Endothelial cell of umbilical vein (primary cell): ENCODE measurements around the gene ANAPC16. TPM values are rescaled to one million over a fixed set of nuclear protein-coding genes. Genes with fewer than 3 reads are reported as not detected.

Experiments used
- BruUV-seq: library from RNA; stranded (reverse); fragments of 400-500 nt; replicated peaks from 2 replicates; lab custom pipeline; 2021; lab: Mats Ljungman, UMichigan
- CTCF ChIA-PET: fragments of 300-600, 350-600 bp; sonication (Branson Sonifier 250); formaldehyde crosslinking; loops from one replicate; lab custom pipeline; 2021; ENCODE audit warnings: antibody characterized with exemption, inconsistent platforms; lab: Charles Lee
- POLR2A ChIA-PET: fragments of 300-600, 350-600 bp; sonication (Branson Sonifier 250); formaldehyde crosslinking; loops from one replicate; lab custom pipeline; 2021; ENCODE audit warnings: antibody characterized with exemption, inconsistent platforms; lab: Charles Lee
- DNase-seq: peaks from one replicate; pipeline ENCODE4 v3.0.0-alpha.2; 2011; ENCODE audit warnings: low read depth, low spot score
- FAIRE-seq: peaks from 2 replicates; lab custom pipeline; 2011; peaks lifted over from hg19 to GRCh38; lab: Jason Lieb, UNC
- H2AFZ ChIP-seq: 2 replicates; pipeline ENCODE4 v1.6.0; 2012; ENCODE audit warnings: low read depth, low read length, control low read depth, inconsistent platforms
- H3K27ac ChIP-seq: 2 replicates; pipeline ENCODE4 v1.5.1; 2011; ENCODE audit warnings: low read depth, mild to moderate bottlenecking, control low read depth, low read length, moderate library complexity; ENCODE audit not compliant: insufficient read depth
- H3K27me3 ChIP-seq, 2 experiments: 2 replicates each; pipeline versions ENCODE4 v1.6.0 to v1.6.1; 2011; ENCODE audit warnings: low read length in 2 of 2, mixed read lengths in 1 of 2; ENCODE audit not compliant: control insufficient read depth in 2 of 2, insufficient read depth in 2 of 2
- H3K36me3 ChIP-seq, 2 experiments: 2 replicates in 1 of 2; 3 replicates in 1 of 2; pipeline ENCODE4 v1.5.1; 2011; ENCODE audit warnings: low read length in 2 of 2, mild to moderate bottlenecking in 1 of 2, moderate library complexity in 1 of 2; ENCODE audit not compliant: control insufficient read depth in 2 of 2, insufficient read depth in 2 of 2; ENCODE audit errors: extremely low read depth in 1 of 2
- H3K4me1 ChIP-seq: 3 replicates; pipeline ENCODE4 v1.5.1; 2011; ENCODE audit warnings: mild to moderate bottlenecking, low read length; ENCODE audit not compliant: control insufficient read depth, insufficient read depth; ENCODE audit errors: extremely low read depth
- H3K4me2 ChIP-seq: 2 replicates; pipeline ENCODE4 v1.6.1; 2011; ENCODE audit warnings: low read length, control low read depth, mixed read lengths; ENCODE audit not compliant: insufficient read depth
- H3K4me3 ChIP-seq, 3 experiments: fragments of 200-600 bp in 1 of 3; sonication (generic), shearing (Covaris generic) in 1 of 3; replicated peaks in 1 of 3; 2 replicates each; pipeline ENCODE4 v1.5.1; 2011 to 2016; ENCODE audit warnings: control low read depth in 3 of 3, low read length in 3 of 3, mild to moderate bottlenecking in 2 of 3, inconsistent platforms in 1 of 3, low read depth in 1 of 3, moderate library complexity in 1 of 3; ENCODE audit not compliant: insufficient read depth in 1 of 3
- H3K79me2 ChIP-seq: 2 replicates; pipeline ENCODE4 v1.6.0; 2012; ENCODE audit warnings: low read length, inconsistent platforms; ENCODE audit not compliant: control insufficient read depth, insufficient read depth
- H3K9ac ChIP-seq: replicated peaks from 2 replicates; pipeline ENCODE3; 2011; ENCODE audit warnings: low read length, control low read depth; ENCODE audit not compliant: insufficient read depth; ENCODE audit errors: extremely low read depth
- H3K9me1 ChIP-seq: replicated peaks from 3 replicates; pipeline ENCODE4 v1.6.0; 2011; ENCODE audit warnings: mild to moderate bottlenecking, low read length; ENCODE audit not compliant: control insufficient read depth, insufficient read depth; ENCODE audit errors: extremely low read depth
- H3K9me3 ChIP-seq: replicated peaks from 2 replicates; pipeline ENCODE4 v1.5.1; 2012; ENCODE audit warnings: low read length, inconsistent platforms; ENCODE audit not compliant: control insufficient read depth, insufficient read depth
- H4K20me1 ChIP-seq: replicated peaks from 2 replicates; pipeline ENCODE3; 2011; ENCODE audit warnings: mild to moderate bottlenecking, low read length; ENCODE audit not compliant: control insufficient read depth, insufficient read depth; ENCODE audit errors: extremely low read depth
- CTCF ChIP-seq, 2 donors: IDR thresholded peaks; 1 replicate in 1 of 2; 2 replicates in 1 of 2; pipeline ENCODE4 v1.5.1; 2011; ENCODE audit warnings: low read length in 2 of 2, mild to moderate bottlenecking in 2 of 2, moderate library complexity in 2 of 2, control low read depth in 1 of 2, inconsistent platforms in 1 of 2, low read depth in 1 of 2; ENCODE audit not compliant: insufficient read depth in 1 of 2; ENCODE audit errors: extremely low read depth in 1 of 2
- GATA2 ChIP-seq: IDR thresholded peaks from 2 replicates; pipeline ENCODE4 v1.7.0; 2011; ENCODE audit warnings: low read depth, mild to moderate bottlenecking, moderate library complexity, mixed read lengths, low read length; ENCODE audit not compliant: insufficient read length, insufficient read depth
- MYC ChIP-seq: IDR thresholded peaks from one replicate; pipeline ENCODE4 v1.6.1; 2011; ENCODE audit warnings: mild to moderate bottlenecking, low read depth, low read length
- POLR2A ChIP-seq: IDR thresholded peaks from 2 replicates; pipeline ENCODE4 v1.6.1; 2012; ENCODE audit warnings: low read depth, mild to moderate bottlenecking, control low read depth, low read length
- POLR2AphosphoS5 ChIP-seq: IDR thresholded peaks from 2 replicates; pipeline ENCODE4 v1.6.1; 2012; ENCODE audit warnings: low read depth, mild to moderate bottlenecking, control low read depth, low read length, moderate library complexity; ENCODE audit not compliant: insufficient read depth
- dilution Hi-C: fragments of 300-500 bp; cut with MboI; formaldehyde crosslinking; loops from one replicate; pipeline ENCODE4 v1.15.0; 2019; ENCODE audit warnings: low sequenced_read_pairs; ENCODE audit not compliant: extremely low pct_ligation_motif_present
- intact Hi-C: fragments of 100-400 bp; cut with micrococcal nuclease; formaldehyde crosslinking; loops from one replicate; pipeline ENCODE4 v1.10.0; 2022
- polyA plus RNA-seq, 4 experiments: library from polyadenylated mRNA; depleted of rRNA in 3 of 4; stranded (reverse) in 3 of 4; unstranded in 1 of 4; fragments of >200 nt; gene quantifications; 2 replicates each; pipeline versions ENCODE4 v1.2.1 to v1.2.3, GENCODE V29; 2011 to 2012; ENCODE audit warnings: missing spikeins in 1 of 4
- total RNA-seq: library from RNA; stranded (reverse); gene quantifications from 2 replicates; pipeline ENCODE4 v1.2.3, GENCODE V29; 2021

Gene ANAPC16
- total and polyA plus RNA-seq, 2 donors (not counting 3 experiments of a cell fraction or from before 2014, with no cell fraction given) = 38.1 to 44.4 TPM

- no peaks in the 10 kb centered on the region for H3K9me3 ChIP-seq
- H3K9me1 ChIP-seq = no peaks in the 10 kb centered on the region
- ChIA-PET POLR2A (interaction anchor here (0.6 to 6.1 kb wide), 14 partner anchors 15 to 118 kb away, joined by 3 to 59 read pairs (median 12); no protein-coding TSS in a partner anchor), CTCF (interaction anchor here (0.6 to 9.4 kb wide), 32 partner anchors 11 to 379 kb away, joined by 3 to 214 read pairs (median 6); partner anchors contain the start of genes ANAPC16 and ASCC1)
- FAIRE-seq = peak; percentile 62
- H3K9ac ChIP-seq = peak overlapping the region; percentile 78
- no TSS peak for BruUV-seq
- peaks cover 0 to 7% of the 10 kb centered on the region in 2 experiments for H3K36me3 ChIP-seq
- H3K79me2 ChIP-seq = peaks cover 16% of the 10 kb centered on the region
- dilution Hi-C loops (no loop called here), intact Hi-C loops (loop anchor here (1.0 kb wide), 1 partner anchor 149 kb away; no protein-coding TSS in a partner anchor)
- H3K4me1 ChIP-seq = peaks cover 23% of the 10 kb centered on the region
- no peaks in the 10 kb centered on the region for H3K27me3 ChIP-seq
- H3K27ac ChIP-seq = peak overlapping the region; percentile 59
- DNase-seq = peak; percentile 79
- H2AFZ ChIP-seq = no peak overlapping the region
- no peaks in the 10 kb centered on the region for H4K20me1 ChIP-seq
- peak overlapping the region; percentile 37 to 68 (median 66) for H3K4me3 ChIP-seq
- H3K4me2 ChIP-seq = peak overlapping the region; percentile 70
- TF ChIP-seq CTCF (IDR thresholded peaks at IDR 0.05; ENCODE audit: extremely low read depth in 1 of 2, insufficient read depth in 1 of 2, low read depth in 1 of 2, low read length in 2 of 2) = peak; percentile 70 to 92
- no peak for TF ChIP-seq MYC
- peak; percentile 53 for TF ChIP-seq POLR2AphosphoS5
- TF ChIP-seq POLR2A = peak; percentile 20
- no peak for TF ChIP-seq GATA2
Measured at GRCh38 chr10:72274730-72275350, 59.0 kb downstream of the ANAPC16 start.
